HepG2 (cell line): ENCODE measurements around the gene KDM4B. TPM values are rescaled to one million over a fixed set of nuclear protein-coding genes. Genes with fewer than 3 reads are reported as not detected.

Experiments used
- ELF3 ChIP-seq: IDR thresholded peaks from 2 replicates; pipeline ENCODE4 v1.6.1; 2016; ENCODE audit warnings: missing genetic modification reagents, missing compliant biosample characterization
- HOXD1 ChIP-seq: sonication (generic); formaldehyde crosslinking; IDR thresholded peaks from 2 replicates; pipeline ENCODE4 v1.5.0; 2020; ENCODE audit warnings: missing genetic modification reagents
- KLF15 ChIP-seq: sonication (generic); formaldehyde crosslinking; IDR thresholded peaks from 2 replicates; pipeline ENCODE4 v1.8.1; 2023; ENCODE audit warnings: borderline replicate concordance, mild to moderate bottlenecking, inconsistent platforms, missing genetic modification reagents, mixed read lengths
- KLF16 ChIP-seq, 2 experiments: sonication (generic) in 1 of 2; formaldehyde crosslinking in 1 of 2; IDR thresholded peaks; 2 replicates each; pipeline versions ENCODE4 v1.6.1 to v1.8.0; 2016 to 2023; ENCODE audit warnings: missing genetic modification reagents in 2 of 2, missing compliant biosample characterization in 1 of 2
- MAZ ChIP-seq, 2 experiments: sonication (generic) in 1 of 2; formaldehyde crosslinking in 1 of 2; IDR thresholded peaks; 2 replicates each; pipeline versions ENCODE4 v1.5.0 to v1.6.1; 2012 to 2020; ENCODE audit warnings: low read depth in 2 of 2, mild to moderate bottlenecking in 2 of 2, borderline replicate concordance in 1 of 2, improper control_type of control experiment in 1 of 2, low read length in 1 of 2, missing genetic modification reagents in 1 of 2, moderate library complexity in 1 of 2
- NR2F2 ChIP-seq: IDR thresholded peaks from 2 replicates; pipeline ENCODE4 v1.6.1; 2012; ENCODE audit warnings: low read depth, inconsistent platforms, borderline replicate concordance
- PAXIP1 ChIP-seq: sonication (generic); formaldehyde crosslinking; conservative IDR thresholded peaks from 2 replicates; pipeline ENCODE4 v1.4.0; 2020; ENCODE audit warnings: mild to moderate bottlenecking, missing genetic modification reagents, moderate library complexity
- SP140L ChIP-seq: sonication (generic); formaldehyde crosslinking; IDR thresholded peaks from 2 replicates; pipeline ENCODE4 v1.4.0; 2020; ENCODE audit warnings: missing genetic modification reagents, borderline replicate concordance
- WIZ ChIP-seq: sonication (generic); formaldehyde crosslinking; IDR thresholded peaks from 2 replicates; pipeline ENCODE4 v1.5.1; 2020; ENCODE audit warnings: mild to moderate bottlenecking, missing genetic modification reagents
- ZMYM4 ChIP-seq: sonication (generic); formaldehyde crosslinking; IDR thresholded peaks from 2 replicates; pipeline ENCODE4 v1.8.1; 2023; ENCODE audit warnings: mild to moderate bottlenecking, missing genetic modification reagents
- ZNF33A ChIP-seq: sonication (generic); formaldehyde crosslinking; IDR thresholded peaks from 2 replicates; pipeline ENCODE4 v1.5.1; 2020; ENCODE audit warnings: missing genetic modification reagents, mild to moderate bottlenecking, moderate library complexity, borderline replicate concordance
- ZNF430 ChIP-seq: sonication (generic); formaldehyde crosslinking; IDR thresholded peaks from 2 replicates; pipeline ENCODE4 v1.9.0; 2021; ENCODE audit warnings: mild to moderate bottlenecking, missing genetic modification reagents
- ZNF510 ChIP-seq: sonication (generic); formaldehyde crosslinking; IDR thresholded peaks from 2 replicates; pipeline ENCODE4 v1.4.0; 2020; ENCODE audit warnings: low read depth, mild to moderate bottlenecking, missing genetic modification reagents
- ZSCAN25 ChIP-seq: sonication (generic); formaldehyde crosslinking; IDR thresholded peaks from 2 replicates; pipeline ENCODE4 v1.8.0; 2022; ENCODE audit warnings: mild to moderate bottlenecking, missing genetic modification reagents
- polyA plus RNA-seq, 8 experiments: library from polyadenylated mRNA; depleted of rRNA in 3 of 8; stranded (reverse) in 7 of 8; unstranded in 1 of 8; fragments of >200 nt; fragmentation: Illumina TruSeq in 4 of 8; extraction: Trizol in 4 of 8; gene quantifications; 2 replicates each; pipeline versions ENCODE4 v1.2.1 to v1.2.3, GENCODE V29; 2011 to 2016; ENCODE audit warnings: low read depth in 4 of 8, missing spikeins in 1 of 8, mixed read lengths in 1 of 8; ENCODE audit not compliant: insufficient read depth in 1 of 8
- total RNA-seq, 5 experiments: library from RNA; depleted of rRNA; stranded (reverse); fragments of >200 nt; fragmentation: Illumina TruSeq; extraction: Trizol; gene quantifications; 2 replicates each; pipeline ENCODE4 v1.2.3, GENCODE V29; 2016; ENCODE audit warnings: low read depth in 1 of 5
- TF ChIP-seq, protein P1 (sequence below): IDR thresholded peaks from 2 replicates; pipeline ENCODE4 v1.4.0; 2020; ENCODE audit warnings: mild to moderate bottlenecking, missing genetic modification reagents
- TF ChIP-seq, protein P2 (sequence below): IDR thresholded peaks from 2 replicates; pipeline ENCODE4 v1.6.1; 2012; ENCODE audit warnings: low read length, improper control_type of control experiment

The KDM4B gene
- total and polyA plus RNA-seq, 2 of the 13 experiments (the other 11 are each of a cell fraction or from before 2014, with no cell fraction given): 4.9 to 14.6 TPM

- TF ChIP-seq PAXIP1: peak; percentile 33; the same call in 1 of the 2 replicates
- no peak for TF ChIP-seq NR2F2
- TF ChIP-seq KLF15: no peak
- 0 out of 2 replicates have a peak, but pooled peaks have one; percentile 48 for TF ChIP-seq ZNF430 (CRISPR knock-in tag)
- no peak for TF ChIP-seq ZSCAN25 (CRISPR knock-in tag)
- TF ChIP-seq MAZ (IDR thresholded peaks at IDR 0.05; ENCODE audit: borderline replicate concordance, low read depth, low read length): no peak
- TF ChIP-seq MAZ (CRISPR knock-in tag; IDR thresholded peaks at IDR 0.05; ENCODE audit: low read depth): no peak
- no peak for TF ChIP-seq ZNF510 (CRISPR knock-in tag)
- TF ChIP-seq SP140L (CRISPR knock-in tag): no peak
- TF ChIP-seq KLF16 (CRISPR knock-in tag; IDR thresholded peaks at IDR 0.05): no peak
- no peak for TF ChIP-seq WIZ (CRISPR knock-in tag)
- TF ChIP-seq, protein P1, sequence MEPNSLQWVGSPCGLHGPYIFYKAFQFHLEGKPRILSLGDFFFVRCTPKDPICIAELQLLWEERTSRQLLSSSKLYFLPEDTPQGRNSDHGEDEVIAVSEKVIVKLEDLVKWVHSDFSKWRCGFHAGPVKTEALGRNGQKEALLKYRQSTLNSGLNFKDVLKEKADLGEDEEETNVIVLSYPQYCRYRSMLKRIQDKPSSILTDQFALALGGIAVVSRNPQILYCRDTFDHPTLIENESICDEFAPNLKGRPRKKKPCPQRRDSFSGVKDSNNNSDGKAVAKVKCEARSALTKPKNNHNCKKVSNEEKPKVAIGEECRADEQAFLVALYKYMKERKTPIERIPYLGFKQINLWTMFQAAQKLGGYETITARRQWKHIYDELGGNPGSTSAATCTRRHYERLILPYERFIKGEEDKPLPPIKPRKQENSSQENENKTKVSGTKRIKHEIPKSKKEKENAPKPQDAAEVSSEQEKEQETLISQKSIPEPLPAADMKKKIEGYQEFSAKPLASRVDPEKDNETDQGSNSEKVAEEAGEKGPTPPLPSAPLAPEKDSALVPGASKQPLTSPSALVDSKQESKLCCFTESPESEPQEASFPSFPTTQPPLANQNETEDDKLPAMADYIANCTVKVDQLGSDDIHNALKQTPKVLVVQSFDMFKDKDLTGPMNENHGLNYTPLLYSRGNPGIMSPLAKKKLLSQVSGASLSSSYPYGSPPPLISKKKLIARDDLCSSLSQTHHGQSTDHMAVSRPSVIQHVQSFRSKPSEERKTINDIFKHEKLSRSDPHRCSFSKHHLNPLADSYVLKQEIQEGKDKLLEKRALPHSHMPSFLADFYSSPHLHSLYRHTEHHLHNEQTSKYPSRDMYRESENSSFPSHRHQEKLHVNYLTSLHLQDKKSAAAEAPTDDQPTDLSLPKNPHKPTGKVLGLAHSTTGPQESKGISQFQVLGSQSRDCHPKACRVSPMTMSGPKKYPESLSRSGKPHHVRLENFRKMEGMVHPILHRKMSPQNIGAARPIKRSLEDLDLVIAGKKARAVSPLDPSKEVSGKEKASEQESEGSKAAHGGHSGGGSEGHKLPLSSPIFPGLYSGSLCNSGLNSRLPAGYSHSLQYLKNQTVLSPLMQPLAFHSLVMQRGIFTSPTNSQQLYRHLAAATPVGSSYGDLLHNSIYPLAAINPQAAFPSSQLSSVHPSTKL: peak; percentile 44; the same call in 1 of the 2 replicates
- TF ChIP-seq ZNF33A (CRISPR knock-in tag): no peak
- TF ChIP-seq ELF3: 0 out of 2 replicates have a peak, but pooled peaks have one; percentile 15
- peak; percentile 12; the same call in 1 of the 2 replicates for TF ChIP-seq ZMYM4 (CRISPR knock-in tag)
- no peak for TF ChIP-seq HOXD1 (CRISPR knock-in tag)
- TF ChIP-seq, protein P2, sequence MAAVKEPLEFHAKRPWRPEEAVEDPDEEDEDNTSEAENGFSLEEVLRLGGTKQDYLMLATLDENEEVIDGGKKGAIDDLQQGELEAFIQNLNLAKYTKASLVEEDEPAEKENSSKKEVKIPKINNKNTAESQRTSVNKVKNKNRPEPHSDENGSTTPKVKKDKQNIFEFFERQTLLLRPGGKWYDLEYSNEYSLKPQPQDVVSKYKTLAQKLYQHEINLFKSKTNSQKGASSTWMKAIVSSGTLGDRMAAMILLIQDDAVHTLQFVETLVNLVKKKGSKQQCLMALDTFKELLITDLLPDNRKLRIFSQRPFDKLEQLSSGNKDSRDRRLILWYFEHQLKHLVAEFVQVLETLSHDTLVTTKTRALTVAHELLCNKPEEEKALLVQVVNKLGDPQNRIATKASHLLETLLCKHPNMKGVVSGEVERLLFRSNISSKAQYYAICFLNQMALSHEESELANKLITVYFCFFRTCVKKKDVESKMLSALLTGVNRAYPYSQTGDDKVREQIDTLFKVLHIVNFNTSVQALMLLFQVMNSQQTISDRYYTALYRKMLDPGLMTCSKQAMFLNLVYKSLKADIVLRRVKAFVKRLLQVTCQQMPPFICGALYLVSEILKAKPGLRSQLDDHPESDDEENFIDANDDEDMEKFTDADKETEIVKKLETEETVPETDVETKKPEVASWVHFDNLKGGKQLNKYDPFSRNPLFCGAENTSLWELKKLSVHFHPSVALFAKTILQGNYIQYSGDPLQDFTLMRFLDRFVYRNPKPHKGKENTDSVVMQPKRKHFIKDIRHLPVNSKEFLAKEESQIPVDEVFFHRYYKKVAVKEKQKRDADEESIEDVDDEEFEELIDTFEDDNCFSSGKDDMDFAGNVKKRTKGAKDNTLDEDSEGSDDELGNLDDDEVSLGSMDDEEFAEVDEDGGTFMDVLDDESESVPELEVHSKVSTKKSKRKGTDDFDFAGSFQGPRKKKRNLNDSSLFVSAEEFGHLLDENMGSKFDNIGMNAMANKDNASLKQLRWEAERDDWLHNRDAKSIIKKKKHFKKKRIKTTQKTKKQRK: no peak
Observed at GRCh38 chr19:4972509-4973230, 3.8 kb downstream of the KDM4B start (continued).
